ENCODE data around the gene RB1.
A peak's percentile ranks its signal among the peaks of the same experiment; 100 is the strongest.
"Not testable (repeated sequence)": the region's sequence is repeated elsewhere in the genome, so short reads cannot be mapped to it uniquely, and the experiment has no call there.

The RB1 gene

GRCh38 chr13:48334534-48335127 is 31.1 kb downstream of the RB1 start:
- DNase-seq (ENCODE audit: low read depth in 1 of 2, low spot score in 1 of 2): peak in 1 of 2 experiments; percentile 37
- TF ChIP-seq JUND (IDR thresholded peaks at IDR 0.05; ENCODE audit: low read depth): no peak
- in situ Hi-C loops (cut with HindIII; ENCODE audit: low pct_unique_long_range_greater_than_20kb, low sequenced_read_pairs): no loop called here

- DNase-seq (ENCODE audit: low read depth in 1 of 2, low spot score in 1 of 2); in situ Hi-C loops (cut with HindIII; ENCODE audit: low pct_unique_long_range_greater_than_20kb, low sequenced_read_pairs): not testable (repeated sequence)
Observed at GRCh38 chr13:48339198-48339597, 35.6 kb downstream of the RB1 start.

- no peak for TF ChIP-seq JUND (IDR thresholded peaks at IDR 0.05; ENCODE audit: low read depth)
- in situ Hi-C loops (cut with HindIII; ENCODE audit: low pct_unique_long_range_greater_than_20kb, low sequenced_read_pairs): no loop called here
- DNase-seq (ENCODE audit: low read depth in 1 of 2, low spot score in 1 of 2): no peak
Observed at GRCh38 chr13:48344264-48344663, 40.7 kb downstream of the RB1 start.

DNA sequence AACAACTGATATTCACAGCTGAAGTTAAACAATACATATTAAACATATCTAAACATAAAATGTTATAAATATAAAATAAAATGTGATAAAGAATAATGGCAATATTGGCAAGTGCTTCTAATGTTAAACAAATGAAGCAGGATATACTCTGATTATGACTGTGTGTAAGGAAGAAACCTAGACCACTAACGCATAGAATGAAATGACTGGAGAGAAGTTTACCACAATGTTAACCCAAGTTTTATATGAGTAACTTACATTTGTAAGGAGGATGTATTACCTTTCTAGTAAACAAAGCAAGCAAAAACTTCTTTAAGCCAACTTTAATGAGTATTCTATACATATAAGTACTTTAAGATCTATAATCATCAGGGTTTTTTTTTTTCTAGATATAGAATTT is 43.0 kb downstream of the RB1 start:
- in situ Hi-C loops (cut with HindIII; ENCODE audit: low pct_unique_long_range_greater_than_20kb, low sequenced_read_pairs): no loop called here
- DNase-seq (ENCODE audit: low read depth in 1 of 2, low spot score in 1 of 2): no peak
- TF ChIP-seq JUND (IDR thresholded peaks at IDR 0.05; ENCODE audit: low read depth): no peak

DNA sequence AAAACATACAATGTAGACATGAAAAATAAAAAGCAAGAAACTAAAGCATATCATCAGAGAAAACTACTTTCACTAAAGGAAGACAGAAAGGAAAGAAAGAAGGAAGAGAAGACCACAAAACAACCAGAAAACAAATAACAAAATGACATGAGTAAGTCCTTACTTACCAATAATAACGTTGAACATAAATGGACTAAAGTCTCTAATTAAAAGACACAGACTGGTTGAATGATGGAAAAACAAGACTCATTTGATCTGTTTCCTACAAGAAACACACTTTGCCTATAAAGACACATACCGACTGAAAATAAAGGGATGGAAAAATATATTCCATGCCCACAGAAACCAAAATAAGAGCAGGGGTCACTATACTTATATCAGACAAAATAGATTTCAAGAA is 46.0 kb downstream of the RB1 start:
- no peak for TF ChIP-seq JUND (IDR thresholded peaks at IDR 0.05; ENCODE audit: low read depth)
- in situ Hi-C loops (cut with HindIII; ENCODE audit: low pct_unique_long_range_greater_than_20kb, low sequenced_read_pairs): no loop called here
- no peak for DNase-seq (ENCODE audit: low read depth in 1 of 2, low spot score in 1 of 2)

GRCh38 chr13:48353590-48353989 is 50.0 kb downstream of the RB1 start:
- in situ Hi-C loops (cut with HindIII; ENCODE audit: low pct_unique_long_range_greater_than_20kb, low sequenced_read_pairs): no loop called here
- TF ChIP-seq JUND (IDR thresholded peaks at IDR 0.05; ENCODE audit: low read depth): no peak
- DNase-seq (ENCODE audit: low read depth in 1 of 2, low spot score in 1 of 2): no peak

DNA sequence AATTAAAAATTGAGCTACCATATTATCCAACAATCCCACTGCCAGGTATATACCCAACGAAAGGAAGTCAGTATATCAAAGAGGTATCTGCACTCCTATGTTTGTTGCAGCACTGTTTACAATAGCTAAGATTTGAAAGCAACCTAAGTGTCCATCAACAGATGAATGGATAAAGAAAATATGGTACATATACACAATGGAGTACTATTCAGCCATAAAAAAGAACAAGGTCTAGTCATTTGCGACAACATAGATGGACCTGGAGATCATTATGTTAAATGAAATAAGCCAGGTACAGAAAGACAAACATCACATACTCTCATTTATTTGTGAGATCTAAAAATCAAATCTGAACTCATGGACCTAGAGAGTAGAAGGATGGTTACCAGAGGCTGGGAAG is 52.0 kb downstream of the RB1 start:
- DNase-seq (ENCODE audit: low read depth in 1 of 2, low spot score in 1 of 2); in situ Hi-C loops (cut with HindIII; ENCODE audit: low pct_unique_long_range_greater_than_20kb, low sequenced_read_pairs): not testable (repeated sequence)

DNA sequence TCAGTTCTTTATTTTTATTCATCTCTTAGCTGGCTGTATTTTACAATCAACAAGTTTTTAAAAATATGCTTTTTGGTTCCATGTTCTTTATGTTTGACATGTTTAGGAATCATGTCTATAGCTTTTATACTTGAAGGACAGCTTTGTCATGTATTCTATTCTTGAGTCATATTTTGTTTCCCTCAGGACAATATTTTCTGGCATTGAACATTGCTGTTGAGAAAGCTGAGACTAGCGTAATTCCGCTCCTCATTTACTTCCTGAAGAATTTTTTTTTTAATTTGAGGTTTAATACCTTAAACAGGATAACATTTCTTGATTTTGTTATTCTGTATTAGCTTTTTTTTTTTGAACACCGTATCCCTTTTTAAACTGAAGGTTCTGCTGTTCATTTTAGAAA is 53.2 kb downstream of the RB1 start:
- in situ Hi-C loops (cut with HindIII; ENCODE audit: low pct_unique_long_range_greater_than_20kb, low sequenced_read_pairs): no loop called here
- DNase-seq (ENCODE audit: low read depth in 1 of 2, low spot score in 1 of 2): no peak
- no peak for TF ChIP-seq JUND (IDR thresholded peaks at IDR 0.05; ENCODE audit: low read depth)

DNA sequence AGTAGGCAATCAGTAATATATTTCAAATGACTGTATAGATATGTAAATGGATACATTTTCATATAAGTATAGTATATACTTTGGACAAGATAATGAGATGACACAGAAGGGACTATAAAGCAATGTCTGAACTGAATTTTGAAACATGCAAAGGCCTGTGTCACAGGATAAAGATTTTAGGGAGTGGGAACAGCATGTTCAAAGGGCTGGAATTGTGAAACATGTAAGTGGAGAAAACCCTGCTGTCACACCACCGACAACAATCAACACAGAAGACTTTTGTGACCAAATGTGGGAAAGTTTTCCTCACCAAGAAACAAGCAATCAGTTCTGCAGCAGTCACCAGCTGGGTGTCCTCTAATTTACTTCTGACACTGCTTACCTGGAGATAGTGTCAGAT is 66.4 kb downstream of the RB1 start:
- TF ChIP-seq JUND (IDR thresholded peaks at IDR 0.05; ENCODE audit: low read depth): no peak
- DNase-seq (ENCODE audit: low read depth in 1 of 2, low spot score in 1 of 2): no peak
- in situ Hi-C loops (cut with HindIII; ENCODE audit: low pct_unique_long_range_greater_than_20kb, low sequenced_read_pairs): no loop called here

GRCh38 chr13:48370815-48371214 is 67.3 kb downstream of the RB1 start:
- no peak for TF ChIP-seq JUND (IDR thresholded peaks at IDR 0.05; ENCODE audit: low read depth)
- no peak for DNase-seq (ENCODE audit: low read depth in 1 of 2, low spot score in 1 of 2)
- in situ Hi-C loops (cut with HindIII; ENCODE audit: low pct_unique_long_range_greater_than_20kb, low sequenced_read_pairs): no loop called here

DNA sequence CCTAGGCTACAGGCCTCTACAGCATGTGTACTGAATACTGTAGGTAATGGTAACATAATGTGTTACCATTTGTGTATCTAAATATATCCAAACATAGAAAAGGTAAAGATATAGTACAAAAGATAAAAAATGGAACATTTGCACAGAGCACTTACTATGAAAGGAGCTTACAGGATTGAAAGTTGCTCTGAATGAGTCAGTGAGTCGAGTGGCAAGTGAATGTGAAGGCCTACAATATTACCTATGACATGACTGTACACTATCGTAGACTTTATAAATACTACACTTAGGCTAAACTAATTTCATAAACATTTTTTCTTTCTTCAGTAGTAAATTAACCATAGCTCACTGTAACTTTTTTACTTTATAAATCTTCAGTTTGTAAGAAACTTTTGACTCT is 74.3 kb downstream of the RB1 start:
- in situ Hi-C loops (cut with HindIII; ENCODE audit: low pct_unique_long_range_greater_than_20kb, low sequenced_read_pairs): no loop called here
- no peak for TF ChIP-seq JUND (IDR thresholded peaks at IDR 0.05; ENCODE audit: low read depth)
- no peak for DNase-seq (ENCODE audit: low read depth in 1 of 2, low spot score in 1 of 2)

DNA sequence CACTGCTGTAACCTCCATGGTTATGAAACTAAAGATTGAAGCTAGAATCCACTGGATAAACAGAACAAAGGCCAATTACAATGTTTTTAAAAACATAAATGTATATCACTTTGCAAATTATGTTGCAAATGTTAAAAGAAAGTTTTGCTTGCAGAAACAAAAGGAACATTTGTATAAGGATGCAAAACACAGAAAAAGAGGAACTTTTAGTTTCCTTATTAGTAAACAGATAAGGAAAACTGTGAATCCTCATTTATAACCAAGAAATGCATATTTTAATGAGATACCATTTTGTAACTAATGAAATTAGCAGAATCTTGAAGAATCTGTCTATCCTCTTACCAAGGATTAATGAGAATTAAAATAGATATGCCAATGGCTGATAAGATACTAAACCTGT is 77.0 kb downstream of the RB1 start:
- no peak for TF ChIP-seq JUND (IDR thresholded peaks at IDR 0.05; ENCODE audit: low read depth)
- DNase-seq (ENCODE audit: low read depth in 1 of 2, low spot score in 1 of 2): no peak
- in situ Hi-C loops (cut with HindIII; ENCODE audit: low pct_unique_long_range_greater_than_20kb, low sequenced_read_pairs): no loop called here

- DNase-seq (ENCODE audit: low read depth in 1 of 2, low spot score in 1 of 2): no peak
- in situ Hi-C loops (cut with HindIII; ENCODE audit: low pct_unique_long_range_greater_than_20kb, low sequenced_read_pairs): no loop called here
Observed at GRCh38 chr13:48383384-48383783, 79.8 kb downstream of the RB1 start.

DNA sequence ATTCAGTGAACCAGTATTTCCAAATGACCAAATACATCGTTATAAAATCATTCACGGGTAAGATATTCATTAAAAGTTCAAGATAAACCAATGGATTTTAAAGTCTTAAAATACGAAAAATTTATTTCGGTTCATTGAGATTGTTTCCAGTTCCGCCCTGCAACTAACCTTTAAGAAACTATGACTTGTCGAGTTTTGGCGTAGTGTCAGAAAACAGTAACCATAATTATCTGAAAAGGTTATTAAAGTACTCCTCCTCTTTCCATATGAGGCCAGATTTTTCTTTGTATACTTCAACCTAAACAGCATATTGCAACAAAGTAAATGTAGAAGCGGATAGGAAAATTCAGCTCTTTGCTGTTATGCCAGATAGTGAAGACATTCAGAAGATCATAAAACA is 83.3 kb downstream of the RB1 start:
- in situ Hi-C loops (cut with HindIII; ENCODE audit: low pct_unique_long_range_greater_than_20kb, low sequenced_read_pairs): no loop called here
- no peak for DNase-seq (ENCODE audit: low read depth in 1 of 2, low spot score in 1 of 2)
- TF ChIP-seq JUND (IDR thresholded peaks at IDR 0.05; ENCODE audit: low read depth): no peak

More at GRCh38 chr13:48383384-48383783, 79.8 kb downstream of the RB1 start:
- TF ChIP-seq JUND (IDR thresholded peaks at IDR 0.05; ENCODE audit: low read depth): no peak

Measured in T47D (cell line).